HFF-Myc (cell line): Measurements from ENCODE around the gene TRIM28.
A peak's percentile ranks its signal among the peaks of the same experiment; 100 is the strongest.
"Not testable (repeated sequence)": the region's sequence is repeated elsewhere in the genome, so short reads cannot be mapped to it uniquely, and the experiment has no call there.

Source experiments
- DNase-seq: peaks from one replicate; pipeline ENCODE4 v3.0.0-alpha.2; 2011; ENCODE audit warnings: low read depth; ENCODE audit errors: extremely low read depth
- H3K4me3 ChIP-seq: replicated peaks from 2 replicates; pipeline ENCODE4 v1.5.1; 2011; ENCODE audit warnings: low read depth, mild to moderate bottlenecking, control low read depth, low read length
- CTCF ChIP-seq: IDR thresholded peaks from 2 replicates; pipeline ENCODE4 v1.5.1; 2012; ENCODE audit warnings: mild to moderate bottlenecking, low read depth, low read length, control low read depth; ENCODE audit errors: missing control alignments

Gene TRIM28

GRCh38 chr19:58543826-58544590, at the start of gene TRIM28:
Gene TRIM28 (plus strand): TSS chr19:58544064. CDS start chr19:58544758, 694 bp downstream.
- peak within 1 kb of the TSS; percentile 98 for H3K4me3 ChIP-seq
- DNase-seq: peak; percentile 98
- TF ChIP-seq CTCF: no peak

- DNase-seq: no peak
- H3K4me3 ChIP-seq: peak overlapping the region; percentile 62
- TF ChIP-seq CTCF: no peak
Observed at GRCh38 chr19:58497634-58498170, 46.2 kb upstream of the TRIM28 start.

GRCh38 chr19:58498316-58499020, 45.4 kb upstream of the TRIM28 start:
- H3K4me3 ChIP-seq: peak overlapping the region; percentile 62

GRCh38 chr19:58499021-58499927, 44.6 kb upstream of the TRIM28 start:
- peak; percentile 97 for DNase-seq
- peak; percentile 10 for TF ChIP-seq CTCF
- peak overlapping the region; percentile 62 for H3K4me3 ChIP-seq

More at GRCh38 chr19:58498316-58499020, 45.4 kb upstream of the TRIM28 start:
- no peak for DNase-seq
- no peak for TF ChIP-seq CTCF

- no peak for DNase-seq
- H3K4me3 ChIP-seq: peak overlapping the region; percentile 62
- no peak for TF ChIP-seq CTCF
Observed at GRCh38 chr19:58500242-58500641, 43.6 kb upstream of the TRIM28 start.

- not testable (repeated sequence) for H3K4me3 ChIP-seq, DNase-seq
Observed at GRCh38 chr19:58507602-58508223, 36.2 kb upstream of the TRIM28 start.
